ENCODE results near the gene KRTAP9-8.
"Not testable (repeated sequence)": the region's sequence is repeated elsewhere in the genome, so short reads cannot be mapped to it uniquely, and the experiment has no call there.

KRTAP9-8 gene

DNA sequence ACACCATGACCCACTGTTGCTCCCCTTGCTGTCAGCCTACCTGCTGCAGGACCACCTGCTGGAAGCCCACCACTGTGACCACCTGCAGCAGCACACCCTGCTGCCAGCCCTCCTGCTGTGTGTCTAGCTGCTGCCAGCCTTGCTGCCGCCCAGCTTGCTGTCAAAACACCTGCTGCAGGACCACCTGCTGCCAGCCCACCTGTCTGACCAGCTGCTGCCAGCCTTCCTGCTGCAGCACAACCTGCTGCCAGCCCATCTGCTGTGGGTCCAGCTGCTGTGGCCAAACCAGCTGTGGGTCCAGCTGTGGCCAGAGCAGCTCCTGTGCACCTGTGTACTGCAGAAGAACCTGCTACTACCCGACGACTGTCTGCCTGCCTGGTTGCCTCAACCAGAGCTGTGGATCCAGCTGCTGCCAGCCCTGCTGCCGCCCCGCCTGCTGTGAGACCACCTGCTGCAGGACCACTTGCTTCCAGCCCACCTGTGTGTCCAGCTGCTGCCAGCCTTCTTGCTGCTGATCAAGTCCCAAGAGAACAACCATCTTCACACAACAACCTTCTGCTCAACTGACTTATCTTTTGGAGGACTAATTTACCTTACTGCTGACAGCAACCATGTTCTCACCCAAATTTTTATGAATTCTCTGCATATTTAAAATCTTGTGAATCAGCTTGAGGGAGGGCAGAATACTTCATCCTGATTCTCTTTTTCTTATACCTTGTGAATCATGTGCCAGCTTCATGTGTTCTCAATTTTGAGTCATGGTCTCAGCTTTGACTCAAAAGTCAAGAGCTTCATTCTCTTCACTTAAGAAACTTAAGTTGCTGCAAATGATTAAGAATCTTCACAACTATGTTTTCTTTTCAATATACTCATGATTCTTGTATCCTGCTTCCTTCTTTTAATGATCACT is 17.8 kb downstream of the KRTAP9-8 start, which contains the start of gene KRTAP9-9:
TSS of gene KRTAP9-9 (plus strand) at position 4 of the 910 bp plus-strand sequence.
- DNase-seq (ENCODE audit: low read depth) = not testable (repeated sequence)

DNA sequence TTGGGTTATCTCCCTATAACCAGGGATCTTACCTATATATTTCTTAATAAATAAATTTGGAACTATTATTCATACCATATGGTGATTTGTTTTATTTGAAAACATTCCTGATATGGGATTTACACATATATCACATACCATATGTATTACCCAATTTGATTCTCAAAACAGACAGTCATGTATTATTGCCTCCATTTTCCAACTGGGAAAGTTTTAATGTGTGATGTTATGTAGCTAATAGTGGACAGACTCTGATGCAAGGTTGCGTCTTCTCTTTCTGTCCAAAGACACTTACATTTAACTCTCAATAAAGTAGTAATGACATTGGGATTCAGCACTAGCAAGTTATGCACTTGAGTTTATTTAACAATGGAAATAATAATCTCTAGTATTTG is 18.5 kb downstream of the KRTAP9-8 start:
- DNase-seq (ENCODE audit: low read depth) = no peak

DNA sequence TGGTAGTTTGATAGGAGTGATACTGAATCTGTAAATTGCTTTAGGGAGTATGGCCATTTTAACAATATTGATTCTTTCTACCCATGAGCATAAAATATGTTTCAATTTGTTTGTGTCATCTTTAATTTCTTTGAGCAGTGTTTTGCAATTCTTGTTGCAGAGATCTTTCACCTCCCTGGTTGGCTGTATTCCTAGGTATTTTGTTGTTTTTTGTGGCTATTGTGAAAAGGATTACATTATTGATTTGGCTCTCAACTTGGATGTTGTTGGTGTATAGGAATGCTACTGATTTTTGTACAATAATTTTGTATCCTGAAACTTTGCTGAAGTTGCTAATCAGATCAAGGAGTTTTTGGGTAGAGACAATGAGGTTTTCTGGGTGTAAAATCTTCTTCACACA is 20.6 kb downstream of the KRTAP9-8 start:
- DNase-seq (ENCODE audit: low read depth) = no peak

DNA sequence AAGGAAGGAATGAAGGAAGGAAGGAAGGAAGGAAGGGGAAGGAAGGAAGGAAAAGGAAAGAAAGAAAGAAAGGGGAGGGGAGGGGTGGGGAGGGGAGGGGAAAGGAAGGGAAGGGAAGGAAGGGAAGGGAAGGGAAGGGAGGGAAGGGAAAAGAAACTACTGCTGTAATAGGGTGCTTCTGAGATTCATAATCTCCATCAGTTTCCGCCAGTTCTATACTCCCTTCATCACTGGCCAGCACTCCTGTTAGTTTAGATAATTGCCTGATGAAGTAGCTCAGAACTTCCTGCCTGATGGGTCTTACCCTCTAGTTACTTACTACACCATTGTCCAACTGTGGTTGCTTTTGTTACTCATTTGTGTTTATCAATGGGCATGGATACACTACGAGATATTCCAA is 25.4 kb downstream of the KRTAP9-8 start:
- no peak for DNase-seq (ENCODE audit: low read depth)

DNA sequence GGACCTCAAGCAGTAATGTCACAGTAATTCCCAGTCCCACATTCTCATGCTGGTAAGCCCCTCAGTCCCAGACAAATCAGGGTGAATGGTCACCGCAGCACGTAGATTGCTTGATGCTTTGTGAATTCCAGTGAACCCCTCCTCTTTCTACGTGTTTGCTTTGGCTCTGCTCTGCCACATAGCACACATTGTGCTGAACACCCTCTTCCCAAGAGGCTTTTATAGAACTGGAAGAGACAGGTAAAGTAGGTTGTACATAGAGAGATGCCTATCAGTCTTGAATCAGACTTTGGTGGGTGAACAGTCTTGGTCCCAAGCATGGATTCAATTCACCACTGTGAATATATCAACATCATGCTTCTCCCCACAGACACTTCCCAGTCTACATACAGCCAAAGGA is 26.8 kb downstream of the KRTAP9-8 start:
- DNase-seq (ENCODE audit: low read depth) = no peak

DNA sequence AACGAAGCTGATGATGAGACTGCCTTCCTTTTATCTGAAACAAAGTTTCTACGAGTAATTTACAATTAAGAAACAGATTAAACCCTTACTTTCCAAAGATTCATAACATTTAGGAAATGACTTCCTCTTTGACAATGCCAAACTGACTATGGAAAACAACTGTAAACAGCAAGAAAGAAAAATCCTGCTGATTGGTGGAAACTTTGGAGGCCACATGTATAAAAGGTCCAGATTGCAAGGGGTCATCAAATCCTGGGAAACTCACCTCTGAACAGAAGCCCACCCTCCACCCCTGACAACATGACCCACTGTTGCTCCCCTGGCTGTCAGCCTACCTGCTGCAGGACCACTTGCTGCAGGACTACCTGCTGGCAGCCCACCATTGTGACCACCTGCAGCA is 27.3 kb downstream of the KRTAP9-8 start, which contains the start of gene KRTAP9-6:
TSS of gene KRTAP9-6 (plus strand) at position 301 of the 400 bp plus-strand sequence. CDS start at position 301, 0 bp downstream.
- DNase-seq (ENCODE audit: low read depth) = no peak

DNA sequence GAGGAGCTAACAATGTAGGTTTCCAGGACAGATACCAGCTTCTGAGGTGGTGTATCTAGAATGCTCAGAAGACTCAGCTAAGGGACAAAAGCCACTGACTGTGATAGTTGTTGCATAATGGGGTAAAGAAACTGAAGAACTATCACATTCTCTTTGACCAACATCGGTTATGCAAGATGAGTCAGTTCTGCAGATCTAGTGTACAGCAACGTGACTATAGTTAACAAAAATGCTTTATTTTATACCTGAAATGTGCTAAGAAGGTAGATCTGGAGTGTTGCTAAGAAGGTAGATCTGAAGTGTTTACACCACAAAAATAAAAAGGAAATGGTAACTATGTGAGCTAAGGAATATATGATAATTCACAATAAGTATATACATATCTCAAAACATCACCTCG is 29.9 kb downstream of the KRTAP9-8 start:
- DNase-seq (ENCODE audit: low read depth) = no peak

DNA sequence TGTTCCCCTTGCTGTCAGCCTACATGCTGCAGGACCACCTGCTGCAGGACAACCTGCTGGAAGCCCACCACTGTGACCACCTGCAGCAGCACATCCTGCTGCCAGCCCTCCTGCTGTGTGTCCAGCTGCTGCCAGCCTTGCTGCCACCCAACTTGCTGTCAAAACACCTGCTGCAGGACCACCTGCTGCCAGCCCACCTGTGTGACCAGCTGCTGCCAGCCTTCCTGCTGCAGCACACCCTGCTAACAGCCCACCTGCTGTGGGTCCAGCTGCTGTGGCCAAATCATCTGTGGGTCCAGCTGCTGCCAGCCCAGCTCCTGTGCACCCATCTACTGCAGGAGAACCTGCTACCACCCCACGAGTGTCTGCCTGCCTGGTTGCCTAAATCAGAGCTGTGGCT is 33.5 kb downstream of the KRTAP9-8 start:
- DNase-seq (ENCODE audit: low read depth) = not testable (repeated sequence)

DNA sequence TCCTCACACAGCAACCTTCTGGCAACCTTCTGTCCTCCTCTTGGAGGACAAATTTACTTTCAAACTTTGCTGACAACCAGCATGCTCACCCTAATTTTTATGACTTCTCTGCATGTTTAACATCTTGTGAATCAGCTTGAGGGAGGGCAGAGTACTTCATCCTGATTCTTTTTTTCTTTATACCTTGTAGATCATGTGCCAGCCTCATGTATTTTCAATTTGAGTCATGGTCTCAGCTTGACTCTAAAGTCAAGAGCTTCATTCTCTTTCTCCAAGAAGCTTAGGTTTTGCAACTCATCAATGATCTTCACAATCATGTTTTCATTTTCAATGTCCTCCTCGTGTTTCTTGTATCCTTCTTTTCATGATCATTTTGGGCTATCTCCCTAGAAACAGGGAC is 34.1 kb downstream of the KRTAP9-8 start:
- DNase-seq (ENCODE audit: low read depth) = no peak

DNA sequence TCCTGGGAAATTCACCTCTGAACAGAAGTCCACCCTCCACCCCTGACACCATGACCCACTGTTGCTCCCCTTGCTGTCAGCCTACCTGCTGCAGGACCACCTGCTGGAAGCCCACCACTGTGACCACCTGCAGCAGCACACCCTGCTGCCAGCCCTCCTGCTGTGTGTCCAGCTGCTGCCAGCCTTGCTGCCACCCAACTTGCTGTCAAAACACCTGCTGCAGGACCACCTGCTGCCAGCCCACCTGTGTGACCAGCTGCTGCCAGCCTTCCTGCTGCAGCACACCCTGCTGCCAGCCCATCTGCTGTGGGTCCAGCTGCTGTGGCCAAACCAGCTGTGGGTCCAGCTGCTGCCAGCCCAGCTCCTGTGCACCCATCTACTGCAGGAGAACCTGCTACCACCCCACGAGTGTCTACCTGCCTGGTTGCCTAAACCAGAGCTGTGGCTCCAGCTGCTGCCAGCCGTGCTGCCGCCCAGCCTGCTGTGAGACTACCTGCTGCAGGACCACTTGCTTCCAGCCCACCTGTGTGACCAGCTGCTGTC is 37.9 kb downstream of the KRTAP9-8 start, which contains the start of gene KRTAP9-7:
TSS of gene KRTAP9-7 (plus strand) at position 51 of the 543 bp plus-strand sequence. CDS start at position 51, 0 bp downstream.
- not testable (repeated sequence) for DNase-seq (ENCODE audit: low read depth)

DNA sequence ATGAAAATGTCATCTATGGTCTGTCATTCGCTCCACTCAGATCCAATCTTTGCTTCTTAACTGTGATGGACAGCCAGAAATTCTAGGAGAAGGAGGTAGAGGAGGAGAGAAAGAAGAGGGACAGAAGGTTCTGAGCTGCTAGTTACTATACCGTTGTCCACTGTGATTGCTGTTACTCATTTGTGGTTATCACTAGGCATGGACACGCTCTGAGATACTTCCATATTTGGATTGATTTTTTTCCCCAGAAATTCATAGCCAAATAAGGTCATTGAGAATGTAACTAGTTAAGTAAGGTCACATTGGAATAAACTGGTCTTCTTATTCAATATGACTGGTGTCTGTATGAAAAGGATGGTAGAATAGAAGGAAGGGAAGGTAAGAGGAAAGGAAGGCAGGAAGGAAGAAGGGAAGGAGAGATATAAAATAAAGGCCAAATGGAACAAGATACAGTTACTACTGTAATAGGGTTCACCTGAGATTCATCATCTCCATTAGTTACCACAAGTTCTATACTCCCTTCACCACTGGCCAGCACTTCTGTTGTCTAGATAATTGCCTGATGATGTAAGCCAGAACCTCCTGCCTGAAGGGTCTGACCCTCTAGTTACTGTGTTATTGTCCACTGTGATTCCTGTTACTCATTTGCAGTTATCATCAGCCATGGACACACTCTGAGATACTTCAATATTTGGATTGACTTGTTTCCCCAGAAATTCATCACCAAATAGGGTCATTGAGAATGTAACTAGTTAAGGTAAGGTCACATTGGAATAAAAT is 40.6 kb downstream of the KRTAP9-8 start:
- no peak for DNase-seq (ENCODE audit: low read depth)

DNA sequence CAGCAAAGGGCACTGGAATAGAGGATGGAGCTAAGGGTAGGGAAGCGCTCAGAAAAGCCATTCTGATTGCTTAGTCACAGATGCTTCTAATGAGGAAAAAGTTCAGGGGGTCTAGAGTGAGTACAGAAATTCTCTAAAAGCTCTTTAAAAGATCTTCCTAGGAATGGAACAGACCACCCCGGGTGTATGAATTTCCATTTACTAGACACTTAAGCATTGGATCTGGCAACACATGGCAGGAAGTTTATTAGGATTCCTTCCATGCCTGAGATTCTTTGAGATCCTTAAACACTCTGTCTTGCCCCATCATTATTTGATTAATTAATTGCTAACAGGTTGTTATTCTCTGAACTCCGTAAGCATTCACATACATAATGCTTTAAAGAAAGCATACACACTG is 46.2 kb downstream of the KRTAP9-8 start:
- no peak for DNase-seq (ENCODE audit: low read depth)

DNA sequence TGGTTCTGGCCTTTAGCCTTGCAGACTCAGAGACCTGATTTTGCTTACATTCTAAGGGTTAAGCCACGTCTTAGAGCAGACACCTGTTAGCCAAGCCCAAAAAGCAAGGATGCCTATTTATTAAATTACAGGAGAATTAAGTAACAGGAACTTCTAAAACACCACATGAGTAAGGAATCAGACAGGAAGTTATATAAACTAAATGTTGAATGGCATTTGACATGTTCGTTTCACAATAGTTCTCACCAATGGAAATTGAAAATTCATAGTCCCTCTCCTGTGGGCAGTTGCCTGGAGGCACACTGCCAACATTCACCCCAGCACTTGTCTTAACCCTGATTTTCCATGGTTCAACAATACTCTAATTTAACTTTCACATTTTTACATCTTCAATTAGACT is 46.7 kb downstream of the KRTAP9-8 start:
- DNase-seq (ENCODE audit: low read depth) = no peak

DNA sequence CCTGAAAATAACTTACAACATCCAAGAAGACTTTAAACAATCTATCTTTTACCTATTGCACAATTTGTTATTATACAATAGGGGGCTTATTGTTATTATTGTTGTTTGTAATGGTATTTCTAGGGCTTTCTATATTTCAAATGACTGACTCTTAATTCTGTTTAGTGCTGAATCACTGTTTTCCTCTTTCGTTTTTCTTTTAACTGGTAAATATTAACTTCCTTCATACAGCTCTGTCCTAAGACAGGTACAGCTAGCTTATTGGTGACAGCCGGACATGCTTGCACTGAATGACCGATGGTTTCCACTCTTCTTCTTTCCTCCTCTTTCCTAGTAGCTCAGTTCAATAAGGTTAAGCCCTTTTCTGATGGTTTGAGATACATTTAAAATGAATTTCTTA is 49.3 kb downstream of the KRTAP9-8 start:
- no peak for DNase-seq (ENCODE audit: low read depth)

All from stromal cell of bone marrow (primary cell).